Mesenchymal stem cell (in vitro differentiated cells and primary cell): Measurements from ENCODE around the gene TTC21A.

Experiments used
- DNase-seq: peaks from one replicate; pipeline ENCODE4 v3.0.0-alpha.2; 2013
- H2AFZ ChIP-seq: one replicate; pipeline ENCODE4 v1.6.1; 2013; ENCODE audit warnings: low read depth, mild to moderate bottlenecking, control low read depth, inconsistent platforms, low read length, moderate library complexity
- H2AK5ac ChIP-seq: 2 replicates; pipeline ENCODE4 v1.6.1; 2013; ENCODE audit warnings: low read length, moderate library complexity, mild to moderate bottlenecking, inconsistent platforms; ENCODE audit not compliant: severe bottlenecking
- H2BK120ac ChIP-seq: one replicate; pipeline ENCODE4 v1.6.1; 2013; ENCODE audit warnings: low read depth, mild to moderate bottlenecking, inconsistent platforms, low read length, moderate library complexity
- H2BK12ac ChIP-seq, 2 experiments: one replicate each; pipeline ENCODE4 v1.6.1; 2013; ENCODE audit warnings: inconsistent platforms in 2 of 2, low read length in 2 of 2, mild to moderate bottlenecking in 2 of 2, moderate library complexity in 2 of 2, control low read depth in 1 of 2
- H2BK15ac ChIP-seq: one replicate; pipeline ENCODE4 v1.6.1; 2013; ENCODE audit warnings: mild to moderate bottlenecking, low read depth, inconsistent platforms; ENCODE audit not compliant: poor library complexity, severe bottlenecking
- H2BK5ac ChIP-seq: 2 replicates; pipeline ENCODE4 v1.6.1; 2013; ENCODE audit warnings: low read depth, mild to moderate bottlenecking, low read length, control low read depth, inconsistent platforms; ENCODE audit not compliant: poor library complexity, severe bottlenecking
- H3K14ac ChIP-seq, 2 experiments: one replicate each; pipeline ENCODE4 v1.6.1; 2013; ENCODE audit warnings: inconsistent platforms in 2 of 2, low read length in 2 of 2, control low read depth in 1 of 2, mild to moderate bottlenecking in 1 of 2, moderate library complexity in 1 of 2
- H3K18ac ChIP-seq, 2 experiments: one replicate each; pipeline ENCODE4 v1.6.1; 2013; ENCODE audit warnings: inconsistent platforms in 2 of 2, low read length in 2 of 2, control low read depth in 1 of 2, low read depth in 1 of 2, mild to moderate bottlenecking in 1 of 2
- H3K23ac ChIP-seq, 2 experiments: one replicate each; pipeline ENCODE4 v1.6.1; 2013; ENCODE audit warnings: inconsistent platforms in 2 of 2, low read length in 2 of 2, mild to moderate bottlenecking in 2 of 2, moderate library complexity in 2 of 2, control low read depth in 1 of 2
- H3K27ac ChIP-seq: 2 replicates; pipeline ENCODE4 v1.5.1; 2013; ENCODE audit warnings: mild to moderate bottlenecking, moderate library complexity, low read length, control low read depth, inconsistent platforms; ENCODE audit not compliant: poor library complexity, severe bottlenecking
- H3K27me3 ChIP-seq, 2 experiments: 2 replicates each; pipeline versions ENCODE4 v1.6.1 to v1.7.0; 2013; ENCODE audit warnings: low read length in 2 of 2, mild to moderate bottlenecking in 2 of 2, moderate library complexity in 2 of 2, control low read depth in 1 of 2, inconsistent platforms in 1 of 2; ENCODE audit not compliant: control insufficient read depth in 1 of 2, insufficient read depth in 1 of 2
- H3K36me3 ChIP-seq, 2 experiments: 2 replicates each; pipeline versions ENCODE4 v1.6.1 to v1.7.0; 2013; ENCODE audit warnings: low read length in 2 of 2, control low read depth in 1 of 2, inconsistent platforms in 1 of 2, low read depth in 1 of 2, mild to moderate bottlenecking in 1 of 2; ENCODE audit not compliant: insufficient read depth in 2 of 2, control insufficient read depth in 1 of 2
- H3K4ac ChIP-seq, 2 experiments: one replicate each; pipeline ENCODE4 v1.6.1; 2013; ENCODE audit warnings: inconsistent platforms in 2 of 2, low read length in 2 of 2, mild to moderate bottlenecking in 2 of 2, moderate library complexity in 2 of 2, control low read depth in 1 of 2, low read depth in 1 of 2
- H3K4me1 ChIP-seq: 2 replicates; pipeline ENCODE4 v1.6.1; 2013; ENCODE audit warnings: low read depth, low read length, control low read depth; ENCODE audit not compliant: control insufficient read depth, insufficient read depth
- H3K4me2 ChIP-seq: 2 replicates; pipeline ENCODE4 v1.6.1; 2013; ENCODE audit warnings: low read length, mild to moderate bottlenecking, inconsistent platforms; ENCODE audit not compliant: poor library complexity, severe bottlenecking
- H3K4me3 ChIP-seq, 2 experiments: 2 replicates each; pipeline versions ENCODE4 v1.5.1 to v1.7.0; 2013; ENCODE audit warnings: low read length in 2 of 2, mild to moderate bottlenecking in 2 of 2, control low read depth in 1 of 2, low read depth in 1 of 2; ENCODE audit not compliant: insufficient read depth in 1 of 2
- H3K79me1 ChIP-seq: replicated peaks from 2 replicates; pipeline ENCODE4 v1.6.1; 2013; ENCODE audit warnings: mild to moderate bottlenecking, control low read depth, low read length, inconsistent platforms; ENCODE audit not compliant: poor library complexity, severe bottlenecking
- H3K9ac ChIP-seq: 2 replicates; pipeline ENCODE4 v1.7.0; 2013; ENCODE audit warnings: mild to moderate bottlenecking, low read length, moderate library complexity
- H3K9me3 ChIP-seq: 2 replicates; pipeline ENCODE4 v1.7.0; 2013; ENCODE audit warnings: mild to moderate bottlenecking, low read length; ENCODE audit not compliant: control insufficient read depth
- H4K8ac ChIP-seq: one replicate; pipeline ENCODE4 v1.6.1; 2013; ENCODE audit warnings: inconsistent platforms, mild to moderate bottlenecking, low read length, moderate library complexity
- H4K91ac ChIP-seq: one replicate; pipeline ENCODE4 v1.6.1; 2013; ENCODE audit warnings: mild to moderate bottlenecking, low read length, inconsistent platforms
- WGBS: methylation state at CpG from one replicate; pipeline ENCODE4 v1.1.7; 2013; ENCODE audit warnings: mixed read lengths; 5-methylcytosine and 5-hydroxymethylcytosine counted together

Gene TTC21A

GRCh38 chr3:39176025-39176714 lies 68.7 kb downstream of the TTC21A start:
- H4K8ac ChIP-seq, result peak overlapping the region; percentile 12
- no peak overlapping the region for H2BK120ac ChIP-seq
- peak overlapping the region; percentile 61 for H4K91ac ChIP-seq
- peak overlapping the region; percentile 68 for H2AK5ac ChIP-seq
- no peak overlapping the region for H2BK5ac ChIP-seq
- no peaks in the 10 kb centered on the region for H3K79me1 ChIP-seq
- no peak overlapping the region for H3K9ac ChIP-seq
- peak overlapping the region in 1 of 2 experiments; percentile 59 for H3K18ac ChIP-seq
- peak overlapping the region; percentile 50 to 84 for H3K4ac ChIP-seq
- no peak overlapping the region for H2BK15ac ChIP-seq
- peak overlapping the region; percentile 1 to 85 for H2BK12ac ChIP-seq
- WGBS, result 97% methylated on average over 6 of the region's 6 CpGs
- H3K9me3 ChIP-seq, result no peaks in the 10 kb centered on the region
- H3K14ac ChIP-seq, result no peak overlapping the region
- H3K23ac ChIP-seq, result no peak overlapping the region
- H3K27ac ChIP-seq, result no peak overlapping the region
- H2AFZ ChIP-seq, result no peak overlapping the region
- no peak overlapping the region for H3K4me3 ChIP-seq
- H3K4me1 ChIP-seq, result peaks cover 14% of the 10 kb centered on the region
- no peak for DNase-seq
- no peaks in the 10 kb centered on the region for H3K36me3 ChIP-seq
- no peak overlapping the region for H3K4me2 ChIP-seq
- H3K27me3 ChIP-seq, result no peaks in the 10 kb centered on the region

DNA sequence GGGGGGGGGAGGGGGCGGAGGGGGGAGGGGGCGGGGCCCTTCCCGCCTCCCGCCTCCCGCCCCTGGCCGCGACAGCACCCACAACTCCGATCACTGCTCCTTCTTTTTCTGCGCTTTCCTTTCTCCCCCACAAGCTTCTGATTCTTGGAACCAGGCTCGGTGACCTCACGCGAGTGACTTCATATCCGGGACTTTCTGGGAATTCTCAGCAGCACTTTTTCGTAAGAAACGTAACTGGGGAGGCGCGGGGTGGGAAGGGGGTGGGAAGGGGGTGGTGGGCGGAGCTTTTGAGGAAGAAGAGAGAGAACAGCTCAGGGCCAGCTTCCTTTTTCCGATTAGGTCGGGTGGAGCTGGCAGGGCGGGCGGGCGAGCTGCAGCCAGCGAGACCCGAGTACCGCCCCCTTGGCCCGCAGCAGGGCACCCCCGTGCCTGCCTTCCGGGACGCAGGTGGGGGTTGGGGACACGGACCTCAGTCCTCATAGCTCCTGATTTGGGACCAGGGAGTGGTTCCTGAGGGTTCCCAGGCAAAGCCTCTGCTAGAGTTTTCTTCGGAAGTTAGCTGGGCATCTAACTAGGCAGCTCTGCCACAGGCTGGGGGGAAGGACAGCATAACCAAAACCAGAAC lies 70.3 kb downstream of the TTC21A start:
- 2% methylated on average over 23 of the region's 32 CpGs for WGBS
- peak; percentile 99 for DNase-seq
- peak overlapping the region; percentile 98 for H2BK15ac ChIP-seq
- no peaks in the 10 kb centered on the region for H3K27me3 ChIP-seq
- H4K8ac ChIP-seq, result peak overlapping the region; percentile 97
- peak overlapping the region; percentile 54 to 74 for H3K4me3 ChIP-seq
- H3K4ac ChIP-seq, result peak overlapping the region; percentile 76 to 90
- H3K9ac ChIP-seq, result peak overlapping the region; percentile 90
- H3K79me1 ChIP-seq, result no peaks in the 10 kb centered on the region
- peak overlapping the region; percentile 81 for H3K27ac ChIP-seq
- H3K14ac ChIP-seq, result no peak overlapping the region
- peak overlapping the region; percentile 73 for H2BK120ac ChIP-seq
- H3K4me1 ChIP-seq, result peaks cover 14% of the 10 kb centered on the region
- no peak overlapping the region for H3K23ac ChIP-seq
- H2AK5ac ChIP-seq, result peak overlapping the region; percentile 28
- peak overlapping the region; percentile 88 for H2BK5ac ChIP-seq
- peak overlapping the region; percentile 88 to 95 for H3K18ac ChIP-seq
- H2AFZ ChIP-seq, result peak overlapping the region; percentile 36
- H3K36me3 ChIP-seq, result no peaks in the 10 kb centered on the region
- H3K9me3 ChIP-seq, result no peaks in the 10 kb centered on the region
- peak overlapping the region; percentile 82 for H3K4me2 ChIP-seq
- peak overlapping the region; percentile 99 for H4K91ac ChIP-seq
- H2BK12ac ChIP-seq, result peak overlapping the region; percentile 55 to 83

- Histone ChIP-seq H3K18ac (peak overlapping the region; percentile 34 to 69), H3K23ac (no peak overlapping the region), H4K8ac (peak overlapping the region; percentile 84), H3K27me3 (no peaks in the 10 kb centered on the region), H3K79me1 (no peaks in the 10 kb centered on the region), H3K27ac (peak overlapping the region; percentile 41), H2AFZ (no peak overlapping the region), H2BK120ac (peak overlapping the region; percentile 27), H2BK12ac (peak overlapping the region; percentile 4 to 97), H2BK5ac (no peak overlapping the region), H2AK5ac (peak overlapping the region; percentile 7), H3K36me3 (no peaks in the 10 kb centered on the region), H3K9ac (peak overlapping the region; percentile 90), H3K4me1 (peaks cover 14% of the 10 kb centered on the region), H4K91ac (peak overlapping the region; percentile 65), H3K9me3 (no peaks in the 10 kb centered on the region), H2BK15ac (no peak overlapping the region), H3K4me2 (peak overlapping the region; percentile 30), H3K4me3 (peak overlapping the region in 1 of 2 experiments; percentile 74), H3K4ac (peak overlapping the region in 1 of 2 experiments; percentile 84), H3K14ac (no peak overlapping the region)
- 33% methylated on average over 4 of the region's 4 CpGs for WGBS
- DNase-seq, result peak; percentile 83
Measured at GRCh38 chr3:39178553-39178952, 71.1 kb downstream of the TTC21A start.

DNA sequence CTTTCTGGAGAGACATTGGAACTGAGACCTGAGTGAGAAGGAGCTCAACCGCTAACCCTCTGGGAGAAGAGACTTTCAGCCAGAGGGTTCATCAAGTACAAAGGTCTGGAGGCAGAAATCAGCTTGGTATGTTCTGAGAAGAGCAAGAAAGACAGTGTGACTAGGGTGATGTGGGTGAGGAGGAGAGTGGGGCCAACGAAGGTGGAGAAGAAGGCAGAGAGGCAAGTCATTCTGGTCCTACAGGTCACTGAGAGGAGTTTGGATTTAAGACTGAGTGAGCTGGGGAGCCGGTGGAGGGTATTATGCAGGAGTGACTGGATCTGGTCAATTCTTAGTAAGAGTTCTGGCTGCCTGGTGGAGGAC lies 72.7 kb downstream of the TTC21A start:
- peak overlapping the region; percentile 16 for H2AK5ac ChIP-seq
- peak overlapping the region; percentile 26 to 61 for H3K18ac ChIP-seq
- H3K4me3 ChIP-seq, result peak overlapping the region in 1 of 2 experiments; percentile 74
- H3K27ac ChIP-seq, result no peak overlapping the region
- H3K4me1 ChIP-seq, result peaks cover 14% of the 10 kb centered on the region
- peak overlapping the region; percentile 82 for H4K8ac ChIP-seq
- H3K23ac ChIP-seq, result no peak overlapping the region
- H3K14ac ChIP-seq, result no peak overlapping the region
- DNase-seq, result no peak
- peak overlapping the region; percentile 88 for H3K4me2 ChIP-seq
- no peaks in the 10 kb centered on the region for H3K79me1 ChIP-seq
- H4K91ac ChIP-seq, result peak overlapping the region; percentile 91
- H2BK120ac ChIP-seq, result no peak overlapping the region
- H3K9ac ChIP-seq, result peak overlapping the region; percentile 77
- 72% methylated on average over 3 of the region's 3 CpGs for WGBS
- H2BK12ac ChIP-seq, result peak overlapping the region; percentile 80 to 85
- no peaks in the 10 kb centered on the region for H3K9me3 ChIP-seq
- H3K4ac ChIP-seq, result peak overlapping the region; percentile 20 to 44
- H2AFZ ChIP-seq, result no peak overlapping the region
- H2BK15ac ChIP-seq, result peak overlapping the region; percentile 80
- no peaks in the 10 kb centered on the region for H3K27me3 ChIP-seq
- no peaks in the 10 kb centered on the region for H3K36me3 ChIP-seq
- H2BK5ac ChIP-seq, result no peak overlapping the region
